ENCODE data around the gene FAM180B.
"Not testable (repeated sequence)": the region's sequence is repeated elsewhere in the genome, so short reads cannot be mapped to it uniquely, and the experiment has no call there.

The FAM180B gene

GRCh38 chr11:47552566-47553405 is 33.7 kb upstream of the FAM180B start, which contains the start of gene CELF1:
Gene CELF1, minus strand, starts transcription at chr11:47553132. Its CDS starts 53,609 bp downstream, at chr11:47499523.
- H3K4me1 ChIP-seq (ENCODE audit: control insufficient read depth, insufficient read depth, low read length) = peaks cover 13% of the 10 kb centered on the region
- peak within 1 kb of the TSS; percentile 99 for H3K4me3 ChIP-seq (ENCODE audit: low read depth, low read length)
- no peaks in the 10 kb centered on the region for H3K36me3 ChIP-seq (ENCODE audit: control insufficient read depth, insufficient read depth, low read length)

GRCh38 chr11:47553406-47553743 is 33.1 kb upstream of the FAM180B start:
- H3K4me3 ChIP-seq (ENCODE audit: low read depth, low read length) = peak overlapping the region; percentile 73
- peaks cover 13% of the 10 kb centered on the region for H3K4me1 ChIP-seq (ENCODE audit: control insufficient read depth, insufficient read depth, low read length)
- no peaks in the 10 kb centered on the region for H3K27me3 ChIP-seq (ENCODE audit: control insufficient read depth, insufficient read depth, low read length)
- no peaks in the 10 kb centered on the region for H3K36me3 ChIP-seq (ENCODE audit: control insufficient read depth, insufficient read depth, low read length)
- H3K9me3 ChIP-seq (ENCODE audit: control insufficient read depth, insufficient read depth, low read length) = no peaks in the 10 kb centered on the region
- H3K9ac ChIP-seq (ENCODE audit: low read depth, low read length) = peak overlapping the region; percentile 65

More at GRCh38 chr11:47552566-47553405, 33.7 kb upstream of the FAM180B start, which contains the start of gene CELF1:
- H3K27me3 ChIP-seq (ENCODE audit: control insufficient read depth, insufficient read depth, low read length) = no peaks in the 10 kb centered on the region
- H3K9me3 ChIP-seq (ENCODE audit: control insufficient read depth, insufficient read depth, low read length) = no peaks in the 10 kb centered on the region
- peak within 1 kb of the TSS; percentile 99 for H3K9ac ChIP-seq (ENCODE audit: low read depth, low read length)

- not testable (repeated sequence) for H3K4me1 ChIP-seq (ENCODE audit: control insufficient read depth, insufficient read depth, low read length); H3K27me3 ChIP-seq (ENCODE audit: control insufficient read depth, insufficient read depth, low read length); H3K4me3 ChIP-seq (ENCODE audit: low read depth, low read length); H3K36me3 ChIP-seq (ENCODE audit: control insufficient read depth, insufficient read depth, low read length); H3K9me3 ChIP-seq (ENCODE audit: control insufficient read depth, insufficient read depth, low read length); H3K9ac ChIP-seq (ENCODE audit: low read depth, low read length)
These were observed 29.5 kb upstream of the FAM180B start for GRCh38 chr11:47557004-47557403.

- H3K4me1 ChIP-seq (ENCODE audit: control insufficient read depth, insufficient read depth, low read length) = peaks cover 4% of the 10 kb centered on the region
- H3K27me3 ChIP-seq (ENCODE audit: control insufficient read depth, insufficient read depth, low read length) = no peaks in the 10 kb centered on the region
- H3K9me3 ChIP-seq (ENCODE audit: control insufficient read depth, insufficient read depth, low read length) = no peaks in the 10 kb centered on the region
- H3K36me3 ChIP-seq (ENCODE audit: control insufficient read depth, insufficient read depth, low read length) = no peaks in the 10 kb centered on the region
- no peak overlapping the region for H3K4me3 ChIP-seq (ENCODE audit: low read depth, low read length)
- H3K9ac ChIP-seq (ENCODE audit: low read depth, low read length) = no peak overlapping the region
These were observed 27.8 kb upstream of the FAM180B start for GRCh38 chr11:47558695-47559094.

GRCh38 chr11:47560426-47560825 is 26.1 kb upstream of the FAM180B start:
- Histone ChIP-seq H3K4me1 (ENCODE audit: control insufficient read depth, insufficient read depth, low read length) (no peaks in the 10 kb centered on the region), H3K9ac (ENCODE audit: low read depth, low read length) (no peak overlapping the region), H3K4me3 (ENCODE audit: low read depth, low read length) (no peak overlapping the region), H3K36me3 (ENCODE audit: control insufficient read depth, insufficient read depth, low read length) (no peaks in the 10 kb centered on the region), H3K27me3 (ENCODE audit: control insufficient read depth, insufficient read depth, low read length) (no peaks in the 10 kb centered on the region), H3K9me3 (ENCODE audit: control insufficient read depth, insufficient read depth, low read length) (no peaks in the 10 kb centered on the region)

- not testable (repeated sequence) for H3K9ac ChIP-seq (ENCODE audit: low read depth, low read length); H3K4me1 ChIP-seq (ENCODE audit: control insufficient read depth, insufficient read depth, low read length); H3K36me3 ChIP-seq (ENCODE audit: control insufficient read depth, insufficient read depth, low read length); H3K9me3 ChIP-seq (ENCODE audit: control insufficient read depth, insufficient read depth, low read length); H3K4me3 ChIP-seq (ENCODE audit: low read depth, low read length); H3K27me3 ChIP-seq (ENCODE audit: control insufficient read depth, insufficient read depth, low read length)
These were observed 24.1 kb upstream of the FAM180B start for GRCh38 chr11:47562393-47562792.

- H3K27me3 ChIP-seq (ENCODE audit: control insufficient read depth, insufficient read depth, low read length); H3K4me1 ChIP-seq (ENCODE audit: control insufficient read depth, insufficient read depth, low read length); H3K9me3 ChIP-seq (ENCODE audit: control insufficient read depth, insufficient read depth, low read length); H3K4me3 ChIP-seq (ENCODE audit: low read depth, low read length); H3K36me3 ChIP-seq (ENCODE audit: control insufficient read depth, insufficient read depth, low read length); H3K9ac ChIP-seq (ENCODE audit: low read depth, low read length): not testable (repeated sequence)
These were observed 22.1 kb upstream of the FAM180B start for GRCh38 chr11:47564366-47564765.

- Histone ChIP-seq H3K27me3 (ENCODE audit: control insufficient read depth, insufficient read depth, low read length) (no peaks in the 10 kb centered on the region), H3K4me3 (ENCODE audit: low read depth, low read length) (peak overlapping the region; percentile 85), H3K9me3 (ENCODE audit: control insufficient read depth, insufficient read depth, low read length) (no peaks in the 10 kb centered on the region), H3K36me3 (ENCODE audit: control insufficient read depth, insufficient read depth, low read length) (peaks cover 4% of the 10 kb centered on the region), H3K4me1 (ENCODE audit: control insufficient read depth, insufficient read depth, low read length) (no peaks in the 10 kb centered on the region), H3K9ac (ENCODE audit: low read depth, low read length) (peak overlapping the region; percentile 73)
These were observed 21.5 kb upstream of the FAM180B start for GRCh38 chr11:47564933-47565339.

GRCh38 chr11:47565340-47566148 is 20.9 kb upstream of the FAM180B start, which contains the start of gene PTPMT1:
Gene PTPMT1, plus strand, starts transcription at chr11:47565599. Its CDS starts 24 bp downstream, at chr11:47565623.
- Histone ChIP-seq H3K36me3 (ENCODE audit: control insufficient read depth, insufficient read depth, low read length) (peaks cover 5% of the 10 kb centered on the region), H3K9ac (ENCODE audit: low read depth, low read length) (peak within 1 kb of the TSS; percentile 90), H3K4me3 (ENCODE audit: low read depth, low read length) (peak within 1 kb of the TSS; percentile 85), H3K27me3 (ENCODE audit: control insufficient read depth, insufficient read depth, low read length) (no peaks in the 10 kb centered on the region), H3K9me3 (ENCODE audit: control insufficient read depth, insufficient read depth, low read length) (no peaks in the 10 kb centered on the region), H3K4me1 (ENCODE audit: control insufficient read depth, insufficient read depth, low read length) (no peaks in the 10 kb centered on the region)

- H3K4me1 ChIP-seq (ENCODE audit: control insufficient read depth, insufficient read depth, low read length) = no peaks in the 10 kb centered on the region
- H3K27me3 ChIP-seq (ENCODE audit: control insufficient read depth, insufficient read depth, low read length) = no peaks in the 10 kb centered on the region
- H3K9ac ChIP-seq (ENCODE audit: low read depth, low read length) = peak overlapping the region; percentile 90
- no peaks in the 10 kb centered on the region for H3K9me3 ChIP-seq (ENCODE audit: control insufficient read depth, insufficient read depth, low read length)
- H3K4me3 ChIP-seq (ENCODE audit: low read depth, low read length) = peak overlapping the region; percentile 85
- H3K36me3 ChIP-seq (ENCODE audit: control insufficient read depth, insufficient read depth, low read length) = peaks cover 5% of the 10 kb centered on the region
These were observed 20.3 kb upstream of the FAM180B start for GRCh38 chr11:47566149-47566698.

- H3K9ac ChIP-seq (ENCODE audit: low read depth, low read length) = no peak overlapping the region
- H3K4me3 ChIP-seq (ENCODE audit: low read depth, low read length) = no peak overlapping the region
- no peaks in the 10 kb centered on the region for H3K4me1 ChIP-seq (ENCODE audit: control insufficient read depth, insufficient read depth, low read length)
- H3K27me3 ChIP-seq (ENCODE audit: control insufficient read depth, insufficient read depth, low read length) = no peaks in the 10 kb centered on the region
- H3K9me3 ChIP-seq (ENCODE audit: control insufficient read depth, insufficient read depth, low read length) = no peaks in the 10 kb centered on the region
- H3K36me3 ChIP-seq (ENCODE audit: control insufficient read depth, insufficient read depth, low read length) = peaks cover 28% of the 10 kb centered on the region
These were observed 16.8 kb upstream of the FAM180B start for GRCh38 chr11:47569646-47570045.
